LNCaP clone FGC (cell line): ENCODE measurements around the gene HMCN2.

ENCODE experiments used
- DNase-seq: peaks from one replicate; pipeline ENCODE4 v3.0.0-alpha.2; 2011; ENCODE audit warnings: low read depth
- H3K4me3 ChIP-seq: 2 replicates; pipeline ENCODE4 v1.5.1; 2011; ENCODE audit warnings: mild to moderate bottlenecking, low read depth, low read length, control low read depth
- CTCF ChIP-seq: IDR thresholded peaks from 2 replicates; pipeline ENCODE4 v1.5.1; 2012; ENCODE audit warnings: mild to moderate bottlenecking; ENCODE audit not compliant: control insufficient read depth, insufficient read depth; ENCODE audit errors: extremely low read depth

Gene HMCN2

GRCh38 chr9:130310456-130310855 is 44.9 kb downstream of the HMCN2 start:
- no peak for DNase-seq
- no peak for TF ChIP-seq CTCF
- H3K4me3 ChIP-seq, result no peak overlapping the region

- no peak for TF ChIP-seq CTCF
- no peak for DNase-seq
These were observed 45.4 kb downstream of the HMCN2 start for GRCh38 chr9:130311003-130311402.

GRCh38 chr9:130311408-130312140 is 46.0 kb downstream of the HMCN2 start:
- no peak for DNase-seq
- H3K4me3 ChIP-seq, result no peak overlapping the region
- TF ChIP-seq CTCF, result no peak

More at GRCh38 chr9:130311003-130311402, 45.4 kb downstream of the HMCN2 start:
- H3K4me3 ChIP-seq, result no peak overlapping the region

GRCh38 chr9:130313103-130313858 is 47.7 kb downstream of the HMCN2 start:
- H3K4me3 ChIP-seq, result no peak overlapping the region
- TF ChIP-seq CTCF, result no peak
- peak; percentile 7 for DNase-seq

- H3K4me3 ChIP-seq, result no peak overlapping the region
- DNase-seq, result no peak
- no peak for TF ChIP-seq CTCF
These were observed 50.1 kb downstream of the HMCN2 start for GRCh38 chr9:130315446-130316226.

- DNase-seq, result no peak
- TF ChIP-seq CTCF, result no peak
- H3K4me3 ChIP-seq, result no peak overlapping the region
These were observed 50.9 kb downstream of the HMCN2 start for GRCh38 chr9:130316430-130316829.
